ENCODE data around the gene DUSP5.

The DUSP5 gene

GRCh38 chr10:110535958-110536891 is 38.5 kb downstream of the DUSP5 start:
- TF ChIP-seq RAD21 (IDR thresholded peaks at IDR 0.05; ENCODE audit: low read depth), result peak; percentile 71
- no peak for TF ChIP-seq YY1 (IDR thresholded peaks at IDR 0.05; ENCODE audit: low read depth)
- TF ChIP-seq TAF1 (IDR thresholded peaks at IDR 0.05; ENCODE audit: low read depth), result no peak

GRCh38 chr10:110539091-110539490 is 41.4 kb downstream of the DUSP5 start:
- no peak for TF ChIP-seq RAD21 (IDR thresholded peaks at IDR 0.05; ENCODE audit: low read depth)
- TF ChIP-seq EGR1 (IDR thresholded peaks at IDR 0.05), result no peak
- TF ChIP-seq EP300 (IDR thresholded peaks at IDR 0.05; ENCODE audit: borderline replicate concordance), result no peak
- no peak for TF ChIP-seq ZBTB7A (IDR thresholded peaks at IDR 0.05; ENCODE audit: low read depth)
- no peak for TF ChIP-seq TAF1 (IDR thresholded peaks at IDR 0.05; ENCODE audit: low read depth)
- TF ChIP-seq, protein P1, sequence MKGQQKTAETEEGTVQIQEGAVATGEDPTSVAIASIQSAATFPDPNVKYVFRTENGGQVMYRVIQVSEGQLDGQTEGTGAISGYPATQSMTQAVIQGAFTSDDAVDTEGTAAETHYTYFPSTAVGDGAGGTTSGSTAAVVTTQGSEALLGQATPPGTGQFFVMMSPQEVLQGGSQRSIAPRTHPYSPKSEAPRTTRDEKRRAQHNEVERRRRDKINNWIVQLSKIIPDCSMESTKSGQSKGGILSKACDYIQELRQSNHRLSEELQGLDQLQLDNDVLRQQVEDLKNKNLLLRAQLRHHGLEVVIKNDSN (IDR thresholded peaks at IDR 0.05), result no peak
- TF ChIP-seq MAX (IDR thresholded peaks at IDR 0.05), result no peak
- TF ChIP-seq, protein P2, sequence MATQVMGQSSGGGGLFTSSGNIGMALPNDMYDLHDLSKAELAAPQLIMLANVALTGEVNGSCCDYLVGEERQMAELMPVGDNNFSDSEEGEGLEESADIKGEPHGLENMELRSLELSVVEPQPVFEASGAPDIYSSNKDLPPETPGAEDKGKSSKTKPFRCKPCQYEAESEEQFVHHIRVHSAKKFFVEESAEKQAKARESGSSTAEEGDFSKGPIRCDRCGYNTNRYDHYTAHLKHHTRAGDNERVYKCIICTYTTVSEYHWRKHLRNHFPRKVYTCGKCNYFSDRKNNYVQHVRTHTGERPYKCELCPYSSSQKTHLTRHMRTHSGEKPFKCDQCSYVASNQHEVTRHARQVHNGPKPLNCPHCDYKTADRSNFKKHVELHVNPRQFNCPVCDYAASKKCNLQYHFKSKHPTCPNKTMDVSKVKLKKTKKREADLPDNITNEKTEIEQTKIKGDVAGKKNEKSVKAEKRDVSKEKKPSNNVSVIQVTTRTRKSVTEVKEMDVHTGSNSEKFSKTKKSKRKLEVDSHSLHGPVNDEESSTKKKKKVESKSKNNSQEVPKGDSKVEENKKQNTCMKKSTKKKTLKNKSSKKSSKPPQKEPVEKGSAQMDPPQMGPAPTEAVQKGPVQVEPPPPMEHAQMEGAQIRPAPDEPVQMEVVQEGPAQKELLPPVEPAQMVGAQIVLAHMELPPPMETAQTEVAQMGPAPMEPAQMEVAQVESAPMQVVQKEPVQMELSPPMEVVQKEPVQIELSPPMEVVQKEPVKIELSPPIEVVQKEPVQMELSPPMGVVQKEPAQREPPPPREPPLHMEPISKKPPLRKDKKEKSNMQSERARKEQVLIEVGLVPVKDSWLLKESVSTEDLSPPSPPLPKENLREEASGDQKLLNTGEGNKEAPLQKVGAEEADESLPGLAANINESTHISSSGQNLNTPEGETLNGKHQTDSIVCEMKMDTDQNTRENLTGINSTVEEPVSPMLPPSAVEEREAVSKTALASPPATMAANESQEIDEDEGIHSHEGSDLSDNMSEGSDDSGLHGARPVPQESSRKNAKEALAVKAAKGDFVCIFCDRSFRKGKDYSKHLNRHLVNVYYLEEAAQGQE (IDR thresholded peaks at IDR 0.05; ENCODE audit: low read depth), result no peak
- no peak for TF ChIP-seq FOXM1 (IDR thresholded peaks at IDR 0.05; ENCODE audit: borderline replicate concordance, low read depth)
- TF ChIP-seq TCF12 (IDR thresholded peaks at IDR 0.05; ENCODE audit: low read depth), result no peak
- TF ChIP-seq NFIC (IDR thresholded peaks at IDR 0.05), result no peak
- TF ChIP-seq TEAD4 (IDR thresholded peaks at IDR 0.05), result no peak
- TF ChIP-seq CREB1 (IDR thresholded peaks at IDR 0.05; ENCODE audit: low read depth), result no peak
- no peak for TF ChIP-seq CEBPB (IDR thresholded peaks at IDR 0.05)

DNA sequence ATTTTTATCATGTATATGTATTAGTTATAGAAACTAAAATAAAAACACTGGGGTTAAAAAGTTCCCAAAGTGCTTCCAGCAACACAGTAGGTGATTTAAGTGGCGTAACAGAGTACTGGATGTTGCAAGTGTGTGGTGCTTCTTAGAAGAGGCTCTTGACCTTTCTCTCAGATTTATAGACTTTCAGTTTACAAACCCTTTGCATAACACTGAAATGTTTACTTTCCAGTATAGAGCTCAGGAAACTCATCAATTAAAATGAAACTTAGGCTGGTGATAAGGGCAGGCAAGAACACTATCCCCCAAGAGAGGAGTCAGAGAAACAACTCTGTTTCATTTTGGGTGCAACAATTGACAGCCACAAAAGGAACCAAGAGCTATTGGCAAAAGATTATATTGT is 42.3 kb downstream of the DUSP5 start:
- TF ChIP-seq CEBPB (IDR thresholded peaks at IDR 0.05) (no peak), TEAD4 (IDR thresholded peaks at IDR 0.05) (no peak), RAD21 (IDR thresholded peaks at IDR 0.05; ENCODE audit: low read depth) (no peak), FOXM1 (IDR thresholded peaks at IDR 0.05; ENCODE audit: borderline replicate concordance, low read depth) (no peak), ZBTB7A (IDR thresholded peaks at IDR 0.05; ENCODE audit: low read depth) (no peak), MAX (IDR thresholded peaks at IDR 0.05) (no peak), EP300 (IDR thresholded peaks at IDR 0.05; ENCODE audit: borderline replicate concordance) (no peak), TCF12 (IDR thresholded peaks at IDR 0.05; ENCODE audit: low read depth) (no peak), NFIC (IDR thresholded peaks at IDR 0.05) (no peak), TAF1 (IDR thresholded peaks at IDR 0.05; ENCODE audit: low read depth) (no peak), EGR1 (IDR thresholded peaks at IDR 0.05) (no peak), CREB1 (IDR thresholded peaks at IDR 0.05; ENCODE audit: low read depth) (no peak), YY1 (IDR thresholded peaks at IDR 0.05; ENCODE audit: low read depth) (no peak)
- TF ChIP-seq, protein P1 (IDR thresholded peaks at IDR 0.05), result no peak
- TF ChIP-seq, protein P2 (IDR thresholded peaks at IDR 0.05; ENCODE audit: low read depth), result no peak

GRCh38 chr10:110544958-110545537 is 47.3 kb downstream of the DUSP5 start:
- TF ChIP-seq EGR1 (IDR thresholded peaks at IDR 0.05) (no peak), TEAD4 (IDR thresholded peaks at IDR 0.05) (no peak), NFIC (IDR thresholded peaks at IDR 0.05) (no peak), MAX (IDR thresholded peaks at IDR 0.05) (no peak), ZBTB7A (IDR thresholded peaks at IDR 0.05; ENCODE audit: low read depth) (no peak), RAD21 (IDR thresholded peaks at IDR 0.05; ENCODE audit: low read depth) (no peak), YY1 (IDR thresholded peaks at IDR 0.05; ENCODE audit: low read depth) (no peak), EP300 (IDR thresholded peaks at IDR 0.05; ENCODE audit: borderline replicate concordance) (no peak), CEBPB (IDR thresholded peaks at IDR 0.05) (no peak)
- TF ChIP-seq, protein P1 (IDR thresholded peaks at IDR 0.05), result no peak
- TF ChIP-seq, protein P2 (IDR thresholded peaks at IDR 0.05; ENCODE audit: low read depth), result no peak

Data from Ishikawa (cell line).